GM23338 (cell line): Measurements from ENCODE around the gene NHEJ1. TPM values are rescaled to one million over a fixed set of nuclear protein-coding genes. Genes with fewer than 3 reads are reported as not detected.

Experiments used
- ATAC-seq: fragments of 200-7000 bp; cut with Tn5 transposase; 3 replicates; pipeline ENCODE4 v1.9.1; 2020
- DNase-seq: peaks from one replicate; pipeline ENCODE4 v3.0.0-alpha.2; 2015; ENCODE audit warnings: low spot score
- H2AFZ ChIP-seq: fragments of 200-600 bp; sonication (generic); 2 replicates; pipeline ENCODE4 v1.8.0; 2016; ENCODE audit warnings: antibody characterized with exemption, mild to moderate bottlenecking, moderate library complexity
- H3F3A ChIP-seq: fragments of 200-600 bp; sonication (generic); replicated peaks from 2 replicates; pipeline ENCODE4 v1.8.0; 2017; ENCODE audit warnings: antibody characterized with exemption, mixed run types, low read depth
- H3K27ac ChIP-seq: fragments of 200-600 bp; sonication (generic); 2 replicates; pipeline ENCODE4 v1.6.1; 2016; ENCODE audit warnings: low read depth
- H3K27me3 ChIP-seq: fragments of 200-600 bp; sonication (generic); 2 replicates; pipeline ENCODE4 v1.8.0; 2016; ENCODE audit warnings: mild to moderate bottlenecking, mixed run types, moderate library complexity; ENCODE audit not compliant: insufficient read depth
- H3K36me3 ChIP-seq: fragments of 200-600 bp; sonication (generic); 2 replicates; pipeline ENCODE4 v1.8.0; 2016; ENCODE audit warnings: mild to moderate bottlenecking; ENCODE audit not compliant: insufficient read depth
- H3K4me1 ChIP-seq: fragments of 200-600 bp; sonication (generic); 2 replicates; pipeline ENCODE4 v1.8.0; 2016; ENCODE audit warnings: mild to moderate bottlenecking, moderate library complexity; ENCODE audit not compliant: insufficient read depth
- H3K4me2 ChIP-seq: fragments of 200-600 bp; sonication (generic); 2 replicates; pipeline ENCODE4 v1.7.1; 2017; ENCODE audit warnings: mixed run types
- H3K4me3 ChIP-seq: fragments of 200-600 bp; sonication (generic); 2 replicates; pipeline ENCODE4 v1.6.1; 2016; ENCODE audit warnings: mixed run types
- H3K79me2 ChIP-seq: fragments of 200-600 bp; sonication (generic); replicated peaks from 2 replicates; pipeline ENCODE4 v1.8.0; 2017; ENCODE audit warnings: mild to moderate bottlenecking; ENCODE audit not compliant: insufficient read depth
- H3K9me2 ChIP-seq: fragments of 200-600 bp; sonication (generic); 2 replicates; pipeline ENCODE4 v1.8.0; 2017; ENCODE audit not compliant: insufficient read depth
- H4K20me1 ChIP-seq: fragments of 200-600 bp; sonication (generic); replicated peaks from 2 replicates; pipeline ENCODE4 v1.8.0; 2017; ENCODE audit warnings: mild to moderate bottlenecking; ENCODE audit not compliant: insufficient read depth
- H3K27ac Mint-ChIP-seq: 2 replicates; pipeline ENCODE4 v1.8.0; 2020; ENCODE audit warnings: inconsistent platforms, mild to moderate bottlenecking, moderate library complexity, mixed read lengths
- H3K27me3 Mint-ChIP-seq: 3 replicates; pipeline ENCODE4 v1.8.0; 2022; ENCODE audit warnings: low read depth, mild to moderate bottlenecking, moderate library complexity, mixed read lengths, inconsistent platforms; ENCODE audit not compliant: insufficient read depth, poor library complexity
- H3K36me3 Mint-ChIP-seq: 3 replicates; pipeline ENCODE4 v1.8.0; 2021; ENCODE audit warnings: low read depth, mild to moderate bottlenecking, inconsistent platforms, moderate library complexity, mixed read lengths
- H3K4me1 Mint-ChIP-seq: 3 replicates; pipeline ENCODE4 v1.8.0; 2020; ENCODE audit warnings: mild to moderate bottlenecking, inconsistent platforms, mixed read lengths
- H3K4me3 Mint-ChIP-seq: 3 replicates; pipeline ENCODE4 v1.8.0; 2021; ENCODE audit warnings: moderate library complexity, mild to moderate bottlenecking, inconsistent platforms, mixed read lengths
- H3K9me3 Mint-ChIP-seq: 3 replicates; pipeline ENCODE4 v1.8.0; 2020; ENCODE audit warnings: moderate library complexity, mild to moderate bottlenecking, inconsistent platforms, mixed read lengths
- CREB1 ChIP-seq: fragments of 250-450 bp; sonication (Bioruptor Pico); IDR thresholded peaks from 2 replicates; pipeline ENCODE4 v1.5.0; 2020; ENCODE audit warnings: low read depth, mild to moderate bottlenecking, moderate library complexity
- CTCF ChIP-seq, 2 experiments: fragments of 200-600 bp in 1 of 2; sonication (generic) in 1 of 2; conservative IDR thresholded peaks; 2 replicates each; pipeline versions ENCODE4 v1.5.1 to v1.6.1; 2016 to 2017; ENCODE audit warnings: antibody characterized with exemption in 2 of 2, low read depth in 2 of 2, mild to moderate bottlenecking in 2 of 2, moderate library complexity in 1 of 2
- ETS1 ChIP-seq: IDR thresholded peaks from 2 replicates; pipeline ENCODE4 v1.6.1; 2016; ENCODE audit warnings: antibody characterized with exemption
- EZH2phosphoT487 ChIP-seq: fragments of 200-600 bp; sonication (generic); IDR thresholded peaks from one replicate; pipeline ENCODE4 v1.8.1; 2018; ENCODE audit warnings: antibody characterized with exemption; ENCODE audit not compliant: unreplicated experiment
- JUNB ChIP-seq: IDR thresholded peaks from one replicate; pipeline ENCODE4 v1.6.1; 2016; ENCODE audit warnings: antibody characterized with exemption; ENCODE audit not compliant: unreplicated experiment
- POLR2AphosphoS5 ChIP-seq: IDR thresholded peaks from 2 replicates; pipeline ENCODE4 v1.6.1; 2016; ENCODE audit warnings: antibody characterized with exemption, low read depth
- ZNF114 ChIP-seq: fragments of 250-450 bp; sonication (Bioruptor Pico); IDR thresholded peaks from 2 replicates; pipeline ENCODE4 v1.5.0; 2020; ENCODE audit warnings: mild to moderate bottlenecking, moderate library complexity
- ZNF462 ChIP-seq: fragments of 250-450 bp; sonication (Bioruptor Pico); IDR thresholded peaks from 2 replicates; pipeline ENCODE4 v1.5.0; 2020; ENCODE audit warnings: mild to moderate bottlenecking, moderate library complexity
- polyA plus RNA-seq: library from polyadenylated mRNA; unstranded; fragments of >200 nt; fragmentation: Nextera tagmentation; extraction: Ambion mirVana; gene quantifications from 2 replicates; pipeline ENCODE4 v1.2.1, GENCODE V29; 2016
- total RNA-seq: library from RNA; depleted of rRNA; stranded (reverse); fragments of >200 nt; shearing (Covaris generic); gene quantifications from 2 replicates; pipeline ENCODE4 v1.2.3, GENCODE V29; 2014

The NHEJ1 gene
- total and polyA plus RNA-seq, 2 experiments from 2014 or later, result 19.6 to 30.6 TPM

- TF ChIP-seq CTCF (conservative IDR thresholded peaks at IDR 0.05; ENCODE audit: low read depth in 2 of 2), result no peak
Observed at GRCh38 chr2:219142329-219142728, 18.3 kb downstream of the NHEJ1 start (continued).

- ATAC-seq (no peak), DNase-seq (no peak)
- Histone ChIP-seq H3K27ac (no peak overlapping the region), H3K27me3 (no peaks in the 10 kb centered on the region), H4K20me1 (peaks cover 9% of the 10 kb centered on the region), H3K79me2 (no peaks in the 10 kb centered on the region), H2AFZ (no peak overlapping the region), H3K4me3 (no peak overlapping the region), H3K9me2 (no peaks in the 10 kb centered on the region), H3K4me2 (no peak overlapping the region), H3K36me3 (0 out of 2 replicates have a peak, but pooled peaks cover 7% of the 10 kb centered on the region), H3F3A (no peaks in the 10 kb centered on the region), H3K4me1 (no peaks in the 10 kb centered on the region)
- Mint-ChIP-seq H3K36me3 (peaks cover 12% of the 10 kb centered on the region; the same call in 1 of the 3 replicates), H3K4me3 (no peak overlapping the region), H3K9me3 (no peaks in the 10 kb centered on the region), H3K27ac (no peak overlapping the region), H3K4me1 (no peaks in the 10 kb centered on the region), H3K27me3 (no peaks in the 10 kb centered on the region)
- TF ChIP-seq CREB1, result no peak
- TF ChIP-seq POLR2AphosphoS5, result no peak
- TF ChIP-seq ZNF462 (CRISPR knock-in tag), result no peak
- no peak for TF ChIP-seq ZNF114
- no peak for TF ChIP-seq JUNB
- TF ChIP-seq ETS1, result no peak
- no peak for TF ChIP-seq EZH2phosphoT487
- no peak for TF ChIP-seq CTCF (conservative IDR thresholded peaks at IDR 0.05; ENCODE audit: low read depth in 2 of 2)
Observed at GRCh38 chr2:219140722-219141121, 19.9 kb downstream of the NHEJ1 start.
